Measurements from ENCODE around the gene CLDN22.

Gene CLDN22

GRCh38 chr4:183287309-183287659, 32.8 kb downstream of the CLDN22 start:
- no peak overlapping the region for H3K4me3 ChIP-seq (ENCODE audit: low read depth, low read length)
- TF ChIP-seq, protein P1, sequence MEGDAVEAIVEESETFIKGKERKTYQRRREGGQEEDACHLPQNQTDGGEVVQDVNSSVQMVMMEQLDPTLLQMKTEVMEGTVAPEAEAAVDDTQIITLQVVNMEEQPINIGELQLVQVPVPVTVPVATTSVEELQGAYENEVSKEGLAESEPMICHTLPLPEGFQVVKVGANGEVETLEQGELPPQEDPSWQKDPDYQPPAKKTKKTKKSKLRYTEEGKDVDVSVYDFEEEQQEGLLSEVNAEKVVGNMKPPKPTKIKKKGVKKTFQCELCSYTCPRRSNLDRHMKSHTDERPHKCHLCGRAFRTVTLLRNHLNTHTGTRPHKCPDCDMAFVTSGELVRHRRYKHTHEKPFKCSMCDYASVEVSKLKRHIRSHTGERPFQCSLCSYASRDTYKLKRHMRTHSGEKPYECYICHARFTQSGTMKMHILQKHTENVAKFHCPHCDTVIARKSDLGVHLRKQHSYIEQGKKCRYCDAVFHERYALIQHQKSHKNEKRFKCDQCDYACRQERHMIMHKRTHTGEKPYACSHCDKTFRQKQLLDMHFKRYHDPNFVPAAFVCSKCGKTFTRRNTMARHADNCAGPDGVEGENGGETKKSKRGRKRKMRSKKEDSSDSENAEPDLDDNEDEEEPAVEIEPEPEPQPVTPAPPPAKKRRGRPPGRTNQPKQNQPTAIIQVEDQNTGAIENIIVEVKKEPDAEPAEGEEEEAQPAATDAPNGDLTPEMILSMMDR (IDR thresholded peaks at IDR 0.05; ENCODE audit: borderline replicate concordance, insufficient read depth, low read depth, low read length), result no peak

GRCh38 chr4:183286590-183287308, 33.3 kb downstream of the CLDN22 start:
- TF ChIP-seq, protein P1 (IDR thresholded peaks at IDR 0.05; ENCODE audit: borderline replicate concordance, insufficient read depth, low read depth, low read length), result no peak

DNA sequence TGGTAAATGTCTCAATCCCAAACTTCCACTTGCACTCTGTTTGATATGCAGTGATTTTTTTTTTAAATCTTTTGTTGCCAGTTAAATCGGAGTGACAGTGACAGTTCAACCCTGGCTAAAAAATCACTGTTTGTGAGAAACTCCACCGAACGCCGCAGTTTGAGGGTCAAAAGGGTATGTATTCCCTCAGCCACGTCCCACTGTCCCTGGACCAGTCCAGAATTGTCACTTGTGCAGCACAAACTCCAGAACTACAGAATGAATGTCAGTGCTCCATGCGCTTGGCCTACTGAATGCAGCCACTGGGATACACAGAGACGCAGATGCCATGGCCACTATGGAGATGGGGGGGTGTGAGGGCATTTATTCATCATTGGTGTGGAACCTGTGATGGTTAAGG, 34.2 kb downstream of the CLDN22 start:
- TF ChIP-seq, protein P1 (IDR thresholded peaks at IDR 0.05; ENCODE audit: borderline replicate concordance, insufficient read depth, low read depth, low read length), result no peak
- no peak overlapping the region for H3K4me3 ChIP-seq (ENCODE audit: low read depth, low read length)

More at GRCh38 chr4:183286590-183287308, 33.3 kb downstream of the CLDN22 start:
- H3K4me3 ChIP-seq (ENCODE audit: low read depth, low read length), result no peak overlapping the region

GRCh38 chr4:183284965-183285364, 35.1 kb downstream of the CLDN22 start:
- H3K4me3 ChIP-seq (ENCODE audit: low read depth, low read length), result no peak overlapping the region
- TF ChIP-seq, protein P1 (IDR thresholded peaks at IDR 0.05; ENCODE audit: borderline replicate concordance, insufficient read depth, low read depth, low read length), result no peak

- TF ChIP-seq, protein P1 (IDR thresholded peaks at IDR 0.05; ENCODE audit: borderline replicate concordance, insufficient read depth, low read depth, low read length), result no peak
- no peak overlapping the region for H3K4me3 ChIP-seq (ENCODE audit: low read depth, low read length)
These were observed 35.8 kb downstream of the CLDN22 start for GRCh38 chr4:183284258-183284785.

GRCh38 chr4:183276106-183276505, 44.0 kb downstream of the CLDN22 start:
- TF ChIP-seq, protein P1 (IDR thresholded peaks at IDR 0.05; ENCODE audit: borderline replicate concordance, insufficient read depth, low read depth, low read length), result no peak
- H3K4me3 ChIP-seq (ENCODE audit: low read depth, low read length), result no peak overlapping the region

GRCh38 chr4:183272384-183272783, 47.7 kb downstream of the CLDN22 start:
- no peak overlapping the region for H3K4me3 ChIP-seq (ENCODE audit: low read depth, low read length)
- TF ChIP-seq, protein P1 (IDR thresholded peaks at IDR 0.05; ENCODE audit: borderline replicate concordance, insufficient read depth, low read depth, low read length), result no peak

All from GM12875 (cell line).